NCI-H128 (cell line): ENCODE results near the gene GPM6B.

Experiments used
- DNase-seq: peaks from one replicate; lab custom pipeline; 2025; ENCODE audit not compliant: unreplicated experiment; lab: John Stamatoyannopoulos, UW

Gene GPM6B

DNA sequence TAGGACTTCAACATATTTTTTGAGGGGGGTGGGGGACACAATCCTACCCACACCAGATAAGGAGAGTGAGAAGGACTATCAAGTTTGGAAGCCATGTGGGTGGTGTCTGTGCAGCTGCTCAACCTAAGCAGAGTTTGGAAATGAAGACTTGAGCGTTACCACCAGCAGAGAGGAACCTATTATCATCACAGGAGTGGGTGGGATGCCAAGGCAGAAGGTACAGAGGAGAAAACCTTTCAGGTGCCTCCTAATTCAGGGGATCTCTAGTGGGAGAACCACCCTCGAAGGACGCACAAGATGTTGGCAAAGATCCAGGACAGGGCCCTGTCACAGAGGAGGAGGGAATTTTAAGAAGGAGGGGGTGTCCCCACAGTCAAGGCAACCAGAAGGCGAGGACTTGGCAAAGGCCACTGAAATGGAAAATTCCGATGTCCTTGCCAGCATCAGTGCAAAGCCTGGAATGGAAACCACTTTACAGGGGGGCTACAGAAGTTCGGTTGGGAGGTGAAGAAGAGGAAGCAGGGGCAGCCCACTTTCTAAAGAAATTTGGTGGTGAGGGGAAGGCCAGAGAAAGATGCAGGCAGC, 8.4 kb upstream of the GPM6B start:
- DNase-seq: no peak

DNA sequence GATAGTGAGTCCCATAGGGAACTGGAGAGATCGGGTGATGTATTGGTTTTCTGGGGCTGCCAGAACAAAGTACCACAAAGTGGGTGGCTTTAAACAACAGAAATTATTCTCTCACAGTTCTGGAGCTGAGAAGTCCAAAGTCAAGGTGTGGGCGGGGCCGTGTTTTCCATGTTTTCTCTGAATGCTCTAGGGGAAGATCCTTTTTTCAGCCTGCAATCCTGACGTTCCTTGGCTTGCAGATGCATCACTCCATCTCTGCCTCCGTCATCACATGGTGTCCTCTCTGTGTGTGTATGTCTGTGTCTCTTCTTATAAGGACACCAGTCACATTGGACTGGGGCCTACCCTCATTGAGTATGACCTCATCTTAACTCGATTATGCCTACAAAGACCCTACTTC, 7.9 kb upstream of the GPM6B start:
- DNase-seq: no peak

DNA sequence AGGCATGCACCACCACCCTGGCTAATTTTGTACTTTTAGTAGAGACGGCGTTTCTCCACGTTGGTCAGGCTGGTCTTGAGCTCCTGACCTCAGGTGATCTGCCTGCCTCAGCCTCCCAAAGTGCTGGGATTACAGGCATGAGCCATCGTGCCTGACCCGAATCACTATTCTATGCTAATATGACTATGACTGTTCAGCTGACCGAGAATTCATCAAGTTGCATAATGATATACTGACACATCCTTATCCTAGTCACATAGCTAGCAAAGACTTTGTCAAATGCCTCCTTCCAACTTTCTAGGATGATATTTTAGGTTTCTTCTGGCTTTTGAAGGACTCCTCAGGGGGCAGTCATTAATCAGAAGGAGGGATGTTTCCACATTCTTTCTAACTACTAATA, 4.8 kb upstream of the GPM6B start:
- DNase-seq: no peak

DNA sequence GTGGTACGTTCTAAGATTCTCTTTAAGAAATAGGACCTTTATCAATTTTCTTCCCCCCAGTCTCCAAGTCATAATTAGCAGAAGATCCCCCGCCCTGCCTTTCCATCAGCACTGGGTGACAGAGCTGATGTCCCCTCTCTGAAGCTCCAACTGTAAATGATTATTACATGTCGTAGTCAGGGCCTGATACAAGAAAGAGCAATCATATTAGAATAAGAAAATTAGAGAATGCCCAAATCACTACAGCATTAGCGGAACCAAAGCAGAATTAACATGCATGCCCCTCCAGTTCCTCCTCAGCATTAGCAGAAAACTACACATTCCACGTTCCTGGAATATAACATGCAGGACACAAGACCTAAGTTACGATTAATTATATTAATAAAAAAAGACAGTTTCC, 717 bp downstream of the GPM6B start:
- DNase-seq: no peak

DNA sequence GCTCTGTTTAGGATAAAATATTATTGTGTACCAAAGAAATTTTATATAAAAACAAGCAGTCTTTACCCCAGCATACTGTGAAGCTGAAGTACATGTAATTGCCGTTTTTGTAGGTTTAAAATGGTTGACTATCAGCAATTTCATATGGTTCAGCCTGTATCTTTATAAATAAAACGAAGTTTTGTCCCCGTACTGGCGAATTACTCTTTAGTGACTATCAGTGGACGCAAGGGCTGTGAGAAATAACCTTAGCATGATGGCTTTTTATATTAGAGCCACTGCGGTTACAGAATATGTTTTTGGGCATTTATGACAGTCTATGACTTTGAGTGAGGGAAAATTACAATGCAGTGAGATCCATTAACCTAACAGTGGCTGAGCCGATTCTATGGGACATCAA, 1.2 kb downstream of the GPM6B start:
- DNase-seq: no peak

DNA sequence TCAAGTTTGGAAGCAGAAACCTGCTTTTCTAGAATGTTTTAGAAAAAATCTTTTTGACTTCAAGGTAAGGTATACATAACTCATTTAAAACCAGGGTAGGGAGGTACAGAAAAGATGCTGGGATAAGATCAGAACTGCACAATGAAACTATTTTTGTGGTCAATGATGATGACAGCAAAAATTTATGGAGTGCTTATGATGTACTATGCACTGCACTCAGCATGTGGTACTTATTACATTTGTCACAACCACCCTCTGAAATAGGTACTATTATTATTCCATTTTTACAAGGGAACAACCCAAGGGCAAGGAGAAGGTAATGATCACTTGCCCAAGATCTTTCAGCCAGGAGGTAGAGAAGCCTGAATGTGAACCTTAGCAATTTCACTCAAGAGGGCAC, 8.0 kb downstream of the GPM6B start:
- DNase-seq: no peak

DNA sequence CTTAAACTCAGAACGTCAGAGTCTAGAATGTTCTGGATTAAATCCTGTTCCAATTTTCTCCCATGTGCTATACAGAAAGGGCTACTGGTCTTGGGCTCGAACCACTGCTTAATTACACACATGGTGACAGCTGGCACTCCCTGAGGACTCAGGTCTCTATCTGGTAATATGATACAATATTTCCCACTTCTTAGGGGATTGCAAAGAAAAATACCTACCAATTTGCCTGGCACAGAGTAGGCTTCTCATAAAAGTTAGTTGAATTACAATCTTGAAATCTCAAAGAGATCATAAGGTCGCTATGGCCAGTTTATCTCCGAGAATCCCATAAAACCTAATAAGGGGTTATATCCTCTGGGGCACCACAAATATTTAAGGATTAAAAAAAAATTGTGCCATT, 8.6 kb downstream of the GPM6B start:
- no peak for DNase-seq

DNA sequence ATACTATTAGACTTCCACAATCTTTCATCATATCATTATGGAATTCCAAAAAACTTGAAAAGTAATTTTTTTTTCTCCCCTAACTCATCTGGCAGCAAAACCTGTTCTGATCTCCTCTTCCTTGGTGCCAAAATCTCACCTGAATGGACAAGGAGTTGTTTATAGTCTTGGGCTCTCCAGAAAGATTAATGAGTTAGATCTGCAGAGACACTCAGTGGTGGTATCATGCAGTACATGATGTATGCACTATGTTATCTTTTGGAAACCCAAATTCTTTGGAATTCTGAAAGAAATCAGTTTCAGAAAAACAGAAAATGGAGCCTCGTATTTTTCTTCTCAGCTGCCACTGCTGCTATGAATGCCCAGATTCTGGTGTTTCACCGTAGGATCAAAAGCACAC, 11.7 kb downstream of the GPM6B start:
- no peak for DNase-seq

DNA sequence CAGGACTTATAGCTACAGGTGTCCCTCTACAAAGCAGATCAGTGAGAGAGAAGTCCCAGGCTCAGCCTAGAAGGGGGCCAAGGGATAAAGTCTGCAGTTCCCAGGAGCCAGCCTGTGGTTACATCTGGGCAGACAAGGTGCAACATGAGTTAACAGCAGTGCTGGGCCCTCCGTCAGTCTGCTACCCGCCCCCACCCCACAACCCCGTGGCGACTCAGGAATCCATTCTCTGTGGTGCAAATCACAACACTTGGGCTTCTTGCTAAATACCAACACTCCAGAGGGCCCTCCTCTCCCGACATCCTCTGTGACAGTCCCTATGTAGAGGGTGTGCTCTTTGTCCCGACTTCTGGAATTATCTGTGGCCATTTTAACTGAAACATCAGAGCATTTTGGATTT, 13.8 kb downstream of the GPM6B start:
- no peak for DNase-seq

DNA sequence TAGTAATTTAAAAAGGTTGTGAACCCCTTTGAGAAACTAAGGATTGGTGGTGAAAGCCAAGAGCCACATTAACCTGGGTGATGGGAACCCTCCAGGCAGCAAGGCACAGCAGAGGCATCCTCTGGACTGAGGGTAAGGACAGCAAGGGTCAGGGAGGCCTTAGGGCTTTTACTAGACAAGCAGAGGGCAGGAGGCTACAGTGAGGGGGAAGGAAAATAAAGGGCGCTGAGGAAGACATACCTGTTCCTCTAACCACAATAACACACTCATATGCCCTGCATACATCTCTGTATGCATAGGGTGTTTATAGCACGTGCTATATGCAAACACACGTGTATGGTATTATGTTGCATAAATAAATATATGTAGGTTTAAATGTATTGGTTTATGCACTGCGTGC, 18.7 kb downstream of the GPM6B start:
- no peak for DNase-seq

DNA sequence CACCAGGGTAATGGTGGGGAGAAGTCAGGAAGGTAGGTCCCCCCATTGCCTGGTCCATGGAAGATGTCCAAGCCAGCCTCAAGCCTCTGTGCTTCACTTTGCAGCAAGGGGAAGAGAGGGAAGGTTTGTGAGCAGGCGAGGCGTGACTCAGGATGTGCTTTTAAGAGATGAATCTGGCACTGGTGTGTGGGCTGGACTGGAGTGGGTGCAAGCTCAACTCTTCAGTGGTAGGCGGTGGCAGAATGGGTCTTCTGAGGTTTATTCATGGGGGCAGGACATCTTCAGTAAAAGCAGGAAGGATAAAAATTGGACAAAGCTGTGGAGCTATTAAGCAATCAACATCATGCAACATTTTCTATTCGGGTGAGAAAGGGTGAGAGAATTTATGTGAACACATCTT, 19.4 kb downstream of the GPM6B start:
- DNase-seq: no peak

DNA sequence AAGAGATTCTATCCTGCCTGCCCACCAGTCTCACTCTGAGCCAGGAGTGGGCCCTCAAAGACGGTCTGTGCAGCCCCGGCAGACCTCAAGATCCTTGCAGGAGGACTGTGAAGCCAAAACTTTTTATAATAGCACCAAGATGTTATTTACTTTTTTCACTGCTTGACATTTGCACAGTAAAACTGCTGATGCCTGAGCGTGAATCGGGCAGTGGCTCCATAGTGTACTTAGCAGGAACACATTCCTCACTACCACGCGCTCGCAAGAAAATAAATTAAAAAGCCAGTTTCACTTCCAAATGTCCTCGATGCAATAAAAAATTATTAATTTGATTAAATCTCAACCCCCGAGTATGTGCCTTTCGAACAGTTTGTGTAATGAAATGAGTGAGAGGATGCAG, 22.5 kb downstream of the GPM6B start:
- DNase-seq: no peak

DNA sequence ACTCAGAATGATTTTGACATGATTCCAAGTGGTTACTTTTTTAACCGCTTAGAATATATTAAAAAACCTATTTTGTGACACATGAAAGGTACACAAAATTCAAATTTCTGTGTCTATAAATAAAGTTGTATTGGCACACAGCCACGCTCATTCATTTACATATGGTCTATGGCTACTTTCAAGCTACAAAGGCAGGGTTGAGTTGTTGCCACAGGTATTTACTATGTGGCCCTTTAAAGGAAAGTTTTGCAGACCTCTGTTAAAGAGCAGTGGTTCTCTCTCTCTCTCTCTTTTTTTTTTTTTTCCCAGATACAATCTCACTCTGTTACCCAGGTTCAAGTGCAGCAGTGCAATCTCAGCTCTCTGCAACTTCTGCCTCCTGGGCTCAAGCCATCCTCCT, 23.0 kb downstream of the GPM6B start:
- DNase-seq: no peak

DNA sequence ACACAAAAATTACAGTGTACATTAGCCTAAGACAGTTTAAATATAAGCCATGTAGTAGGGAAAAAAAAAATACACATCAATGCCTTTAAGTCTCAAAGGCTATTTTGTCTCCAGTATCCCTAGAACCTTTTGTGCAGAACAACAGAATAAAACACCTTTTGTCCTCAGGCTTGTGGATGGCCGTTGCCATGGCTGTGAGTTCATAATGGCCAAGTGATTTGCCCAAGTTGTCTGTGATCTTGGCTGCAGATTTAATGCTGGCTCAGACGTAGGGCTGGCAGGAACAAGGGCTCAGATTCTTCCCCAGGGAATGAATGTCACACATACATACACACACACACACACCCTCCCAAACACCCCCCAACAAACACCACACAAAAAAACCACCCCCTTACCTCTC, 25.3 kb downstream of the GPM6B start:
- DNase-seq: no peak

DNA sequence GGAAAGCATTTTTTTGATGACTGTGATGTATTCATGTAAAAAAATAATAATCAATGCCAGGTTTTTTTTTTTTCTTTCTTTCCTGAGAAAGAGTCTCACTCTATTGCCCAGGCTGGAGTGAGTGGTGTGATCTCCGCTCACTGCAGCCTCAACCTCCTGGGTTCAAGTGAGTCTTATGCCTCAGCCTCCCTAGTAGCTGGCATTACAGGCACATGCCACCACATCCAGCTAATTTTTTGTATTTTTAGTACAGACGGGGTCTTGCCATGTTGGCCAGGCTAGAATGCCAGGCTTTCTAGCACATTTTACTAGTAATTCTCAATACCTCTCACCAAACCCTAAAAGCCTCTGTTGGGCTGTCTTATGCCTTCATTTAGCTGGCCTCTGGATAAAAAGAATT, 25.7 kb downstream of the GPM6B start:
- DNase-seq: no peak

DNA sequence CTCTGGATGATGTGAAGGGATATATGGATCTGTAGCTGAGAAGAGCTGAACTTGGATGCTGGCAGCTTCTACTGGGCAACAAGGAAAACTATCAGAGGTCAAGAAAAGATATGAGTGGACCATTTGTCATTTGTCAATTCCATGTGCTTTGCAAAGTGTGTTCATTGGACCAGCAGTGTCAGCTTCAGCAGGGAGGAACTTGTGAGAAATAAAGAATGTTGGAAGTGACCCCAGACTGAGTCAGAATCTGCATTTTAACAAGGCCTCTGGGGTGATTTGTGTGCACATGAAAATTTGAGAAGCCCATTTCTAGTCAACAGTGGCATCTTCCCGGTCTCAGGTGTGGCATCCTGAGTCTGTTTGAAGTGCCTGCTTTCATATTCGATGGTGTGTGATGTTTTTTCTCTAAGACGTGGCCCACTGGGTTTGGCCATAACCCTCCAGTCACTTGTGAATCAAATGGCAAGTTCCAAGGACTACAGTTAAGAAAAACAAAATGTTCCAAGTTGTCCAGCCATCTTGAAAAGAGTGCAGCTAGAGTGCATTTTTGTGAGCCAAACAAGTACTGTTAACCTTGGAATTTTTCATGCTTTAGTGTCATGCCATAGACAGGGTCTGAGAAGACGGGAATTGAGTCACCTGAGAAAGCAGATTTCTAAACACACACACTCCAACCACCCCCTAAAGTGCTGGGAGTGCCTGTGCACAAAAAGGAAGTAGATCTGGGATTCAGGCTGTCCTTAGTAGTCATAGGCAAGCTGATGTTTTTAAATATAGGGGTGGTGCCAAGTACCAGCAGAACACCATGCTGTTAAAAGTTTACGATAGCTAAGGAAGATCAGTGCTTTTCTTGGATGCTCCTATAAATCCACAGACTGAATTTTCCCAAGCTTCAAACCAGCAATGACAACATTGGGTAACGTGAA, 26.4 kb downstream of the GPM6B start:
- no peak for DNase-seq

DNA sequence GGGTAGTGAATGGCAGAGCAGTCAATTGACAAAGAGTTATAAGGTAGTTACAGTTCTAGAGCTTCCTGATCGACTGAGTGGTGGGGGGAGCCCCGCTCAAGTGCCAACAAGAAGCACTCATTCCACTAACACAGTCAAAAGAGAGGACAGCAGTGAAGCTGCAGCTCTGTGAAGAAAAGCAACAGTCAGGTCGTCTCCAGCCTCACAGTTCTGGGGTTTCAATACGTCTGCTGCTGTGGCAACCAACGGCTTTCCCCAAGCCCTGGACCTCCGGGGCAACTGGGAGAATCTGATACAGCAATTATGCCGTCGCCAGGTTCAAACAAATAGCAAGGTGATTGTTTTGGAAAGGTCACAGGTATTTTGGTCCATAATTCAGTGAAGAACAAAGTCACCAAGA, 30.8 kb downstream of the GPM6B start:
- DNase-seq: no peak

DNA sequence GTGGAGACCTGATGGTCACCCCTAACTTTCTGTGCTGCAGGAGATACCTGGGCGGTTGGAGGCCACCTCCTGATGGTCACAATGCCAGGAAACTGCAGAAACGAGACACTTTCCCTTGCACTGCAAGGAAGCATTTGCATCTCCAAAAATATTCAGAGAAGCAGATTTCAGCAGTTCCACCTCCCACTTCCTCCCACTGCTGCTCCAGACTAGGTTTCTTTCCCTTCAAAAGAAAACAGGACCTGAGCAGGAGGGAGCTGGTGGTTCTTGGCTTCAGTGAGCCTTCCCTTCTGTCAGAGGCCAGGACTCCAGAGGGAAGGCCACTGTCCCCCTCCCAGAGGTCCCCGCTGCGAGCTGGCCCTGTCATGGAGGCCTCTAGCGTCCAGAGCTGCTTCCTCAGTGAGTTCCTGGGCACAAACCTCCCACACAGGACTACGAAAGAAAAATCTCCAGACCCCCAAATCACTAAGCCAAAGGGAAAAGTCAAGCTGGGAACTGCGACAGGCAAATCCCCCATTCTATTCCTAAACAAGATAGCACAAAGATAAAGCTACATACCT, 35.9 kb downstream of the GPM6B start:
- no peak for DNase-seq

DNA sequence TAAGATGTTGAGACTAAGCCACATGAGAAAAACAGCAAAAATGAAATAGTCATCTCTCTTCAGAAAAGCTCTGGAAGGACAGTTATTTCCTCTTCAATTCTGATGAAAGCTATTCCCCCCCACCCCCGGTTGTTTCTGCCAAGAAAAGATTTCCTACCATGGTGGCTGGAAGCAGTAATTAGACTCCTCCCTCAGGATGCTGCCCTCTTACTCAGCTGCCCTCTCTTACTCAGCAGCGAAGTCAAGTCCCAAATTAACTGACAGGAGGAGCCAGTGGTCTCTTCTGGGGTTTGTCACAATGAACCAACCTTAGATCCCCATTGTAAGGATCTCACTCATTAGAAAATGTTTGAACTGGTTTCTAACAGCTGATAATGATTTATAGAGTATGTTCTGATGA, 38.0 kb downstream of the GPM6B start:
- no peak for DNase-seq

DNA sequence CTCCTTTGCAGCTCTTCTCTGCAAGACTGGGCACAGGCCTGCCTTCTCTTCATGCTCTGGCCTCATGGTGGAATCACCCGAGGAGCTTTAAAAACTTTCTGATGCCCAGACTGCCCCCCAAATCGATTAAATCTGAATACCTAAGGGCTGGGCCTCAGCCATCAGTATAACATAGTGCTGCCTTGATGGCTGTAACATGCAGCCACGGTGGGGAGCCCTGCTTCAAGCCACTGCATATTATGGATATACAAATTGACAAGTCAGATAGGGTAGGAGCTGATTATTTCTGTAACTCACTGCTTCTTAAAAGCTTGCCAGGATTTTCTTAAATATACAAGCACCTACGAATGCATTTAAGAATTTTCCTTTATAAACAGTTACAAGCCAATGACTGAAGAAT, 40.5 kb downstream of the GPM6B start:
- no peak for DNase-seq

DNA sequence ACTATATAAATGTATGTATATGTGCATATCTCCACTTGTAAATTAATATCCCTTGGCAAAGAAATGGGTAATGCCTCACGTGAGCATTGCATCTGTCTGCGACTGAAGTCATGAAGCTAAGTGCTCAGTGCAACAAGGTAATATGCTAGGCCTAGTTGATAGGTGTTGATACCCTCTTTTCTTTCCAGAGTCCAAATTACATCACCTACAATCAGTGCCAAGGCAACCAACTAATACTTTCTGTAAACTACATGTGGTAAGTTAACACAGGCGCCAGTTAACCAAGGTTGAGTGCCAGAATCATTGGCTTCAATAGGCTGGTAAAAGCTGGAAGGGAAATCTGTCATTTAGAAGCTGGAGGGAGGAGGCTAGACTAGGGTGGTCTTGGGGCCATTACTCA, 41.1 kb downstream of the GPM6B start:
- no peak for DNase-seq

DNA sequence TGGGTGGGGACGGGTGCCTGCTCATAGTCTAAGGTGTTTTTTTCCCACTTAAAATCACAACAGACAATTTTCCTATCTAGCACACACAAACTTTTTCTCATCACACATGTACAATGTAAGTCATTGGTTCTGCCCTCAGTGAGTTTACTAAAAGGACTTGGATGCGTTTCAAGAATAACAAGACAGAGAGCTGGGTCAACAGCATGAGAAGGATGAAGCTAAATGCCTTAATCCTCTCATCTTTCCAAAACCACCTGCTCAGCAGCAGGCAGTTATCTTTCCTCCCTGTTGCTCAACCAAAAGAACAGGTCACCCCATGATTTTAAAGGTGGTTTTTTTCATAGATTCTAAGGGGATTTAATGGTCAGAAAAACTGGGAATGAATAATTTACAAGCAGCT, 42.2 kb downstream of the GPM6B start:
- no peak for DNase-seq
